Activated CD4-positive, alpha-beta T cell treated with anti-CD3 and anti-CD28 coated beads, Interleukin-2, amount 50 U/mL, for 16 hours (primary cell): ENCODE measurements around the gene CAPN13.
A peak's percentile ranks its signal among the peaks of the same experiment; 100 is the strongest.

Experiments
- DNase-seq: peaks from one replicate; pipeline ENCODE4 v3.0.0-alpha.2; 2020

CAPN13 gene

DNA sequence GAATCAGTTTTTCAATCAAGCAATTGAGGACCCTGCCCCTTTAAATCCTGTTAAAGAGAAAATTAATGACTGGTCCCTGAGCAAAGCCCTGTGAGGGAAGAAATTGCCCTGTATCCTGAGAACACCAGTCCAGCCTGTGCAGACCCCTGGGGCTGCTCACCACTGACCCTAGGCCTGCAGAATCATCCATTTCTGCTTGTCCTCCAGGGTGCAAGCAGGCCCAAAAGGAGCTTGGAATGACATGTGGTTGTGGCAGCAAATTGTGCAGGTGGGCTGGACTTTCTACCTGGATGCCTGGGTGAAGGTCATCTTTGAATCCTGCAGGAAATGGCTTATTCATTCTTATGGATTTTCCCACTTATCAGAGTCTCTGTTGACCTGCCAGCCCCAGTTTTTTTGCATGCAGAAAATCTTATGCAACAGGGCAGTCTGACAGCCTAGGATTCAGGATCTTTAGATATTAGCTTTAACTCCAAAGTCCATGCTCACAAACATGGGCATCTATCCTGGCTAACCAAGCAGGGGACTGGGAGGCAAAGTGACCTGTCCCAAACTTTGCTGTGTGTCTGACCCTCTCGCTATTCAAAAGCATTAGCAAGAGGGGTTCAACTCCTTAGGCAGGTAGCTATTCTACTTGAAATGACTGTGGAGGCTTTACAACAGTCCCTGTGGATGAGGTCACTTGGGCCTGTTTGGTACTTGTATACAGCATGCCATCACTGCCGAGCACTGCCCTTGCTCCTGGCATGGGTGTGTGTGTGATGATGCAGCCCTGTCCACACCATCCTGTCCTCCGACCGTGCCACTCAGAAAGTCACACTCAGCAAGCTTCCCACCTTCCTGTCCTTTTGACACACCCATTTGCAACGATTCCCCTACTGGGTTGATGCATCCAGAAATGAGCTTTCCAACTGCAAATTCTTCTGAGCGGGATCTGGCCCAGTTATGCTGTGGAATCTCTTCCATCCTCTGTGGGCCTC is 85.3 kb downstream of the CAPN13 start:
- no peak for DNase-seq

DNA sequence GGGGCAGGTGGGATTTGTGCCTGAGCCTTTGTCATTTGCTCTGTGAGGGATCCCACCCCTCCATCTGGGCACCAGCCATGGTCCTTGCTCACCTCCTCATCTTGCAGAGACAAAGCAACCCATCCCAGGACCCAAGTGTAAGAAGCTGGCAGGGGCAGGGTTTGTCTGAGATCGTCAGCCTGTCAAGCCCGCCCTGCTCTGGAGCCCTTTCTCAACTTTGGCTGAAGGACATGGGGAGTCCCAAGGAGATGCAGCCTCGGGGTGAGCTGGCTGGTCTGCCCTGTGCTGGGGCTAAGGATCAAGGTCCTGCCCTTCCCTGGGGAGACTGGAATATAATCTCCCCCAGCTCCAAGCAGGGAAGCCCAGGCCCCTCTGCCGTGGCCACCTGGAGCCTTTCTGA is 86.0 kb downstream of the CAPN13 start:
- no peak for DNase-seq

DNA sequence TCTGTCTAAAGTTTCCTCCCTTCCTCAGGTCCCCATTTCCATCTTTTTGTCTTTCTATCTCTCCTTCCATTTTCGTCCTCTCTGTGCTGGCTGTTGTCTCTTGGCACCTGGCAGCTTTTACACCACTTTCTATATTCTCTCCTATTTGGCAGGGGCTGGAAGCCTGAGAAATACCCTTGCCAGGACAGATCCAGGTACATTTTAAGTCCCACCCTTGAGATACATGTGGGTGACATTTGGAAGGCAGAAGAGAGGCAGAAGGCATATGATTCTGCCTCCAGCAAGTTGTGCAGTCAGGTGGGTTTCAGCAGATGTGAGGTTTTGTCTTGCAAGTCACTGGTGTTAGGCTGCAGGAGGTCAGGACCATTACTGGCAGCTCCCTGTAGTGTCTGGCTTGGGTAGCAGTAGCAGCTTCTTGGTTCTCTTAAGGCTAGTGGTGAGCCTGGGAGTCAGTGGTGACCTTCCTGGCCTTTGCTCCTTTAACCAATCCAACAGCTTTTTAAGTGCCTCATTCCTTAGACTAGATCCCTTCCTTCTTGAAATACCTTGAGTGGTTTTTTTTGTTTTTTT is 90.1 kb downstream of the CAPN13 start:
- DNase-seq, result no peak

DNA sequence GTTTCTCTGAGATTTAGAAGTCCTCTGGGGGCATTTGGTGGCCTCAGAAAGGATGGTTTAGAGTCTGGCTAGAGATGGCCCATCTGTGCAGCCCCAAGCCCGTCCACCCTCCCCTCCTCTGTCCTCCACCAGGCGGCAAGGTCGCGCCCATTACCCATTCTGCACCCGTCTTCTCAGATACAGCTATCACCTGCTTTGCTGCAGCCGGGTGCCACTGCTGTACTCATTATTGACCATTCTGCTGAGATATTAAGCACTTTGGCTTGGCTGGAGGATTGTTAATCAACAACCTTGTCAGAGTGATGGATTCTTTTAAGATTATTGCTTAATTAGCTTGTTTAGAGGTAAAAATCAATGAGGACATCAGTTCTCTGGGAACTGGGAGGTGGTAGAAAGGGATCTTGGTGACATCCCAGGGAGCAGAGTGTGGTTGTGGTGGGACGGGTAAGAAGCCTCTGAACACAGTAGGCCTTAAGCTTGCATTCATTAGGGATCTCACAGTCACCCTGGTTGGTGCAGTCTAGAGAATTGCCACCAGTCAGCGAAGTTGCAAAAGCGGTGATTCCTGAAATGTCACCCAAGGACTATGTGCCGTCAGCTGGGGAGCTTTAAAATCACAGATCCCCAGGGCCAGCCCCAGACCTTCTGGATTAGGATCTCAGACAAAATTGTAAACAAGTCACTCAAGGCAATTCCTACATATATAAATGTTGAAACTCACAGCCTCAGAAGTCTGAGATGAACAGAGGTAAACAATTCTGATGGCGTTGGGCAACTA is 90.9 kb downstream of the CAPN13 start:
- no peak for DNase-seq

DNA sequence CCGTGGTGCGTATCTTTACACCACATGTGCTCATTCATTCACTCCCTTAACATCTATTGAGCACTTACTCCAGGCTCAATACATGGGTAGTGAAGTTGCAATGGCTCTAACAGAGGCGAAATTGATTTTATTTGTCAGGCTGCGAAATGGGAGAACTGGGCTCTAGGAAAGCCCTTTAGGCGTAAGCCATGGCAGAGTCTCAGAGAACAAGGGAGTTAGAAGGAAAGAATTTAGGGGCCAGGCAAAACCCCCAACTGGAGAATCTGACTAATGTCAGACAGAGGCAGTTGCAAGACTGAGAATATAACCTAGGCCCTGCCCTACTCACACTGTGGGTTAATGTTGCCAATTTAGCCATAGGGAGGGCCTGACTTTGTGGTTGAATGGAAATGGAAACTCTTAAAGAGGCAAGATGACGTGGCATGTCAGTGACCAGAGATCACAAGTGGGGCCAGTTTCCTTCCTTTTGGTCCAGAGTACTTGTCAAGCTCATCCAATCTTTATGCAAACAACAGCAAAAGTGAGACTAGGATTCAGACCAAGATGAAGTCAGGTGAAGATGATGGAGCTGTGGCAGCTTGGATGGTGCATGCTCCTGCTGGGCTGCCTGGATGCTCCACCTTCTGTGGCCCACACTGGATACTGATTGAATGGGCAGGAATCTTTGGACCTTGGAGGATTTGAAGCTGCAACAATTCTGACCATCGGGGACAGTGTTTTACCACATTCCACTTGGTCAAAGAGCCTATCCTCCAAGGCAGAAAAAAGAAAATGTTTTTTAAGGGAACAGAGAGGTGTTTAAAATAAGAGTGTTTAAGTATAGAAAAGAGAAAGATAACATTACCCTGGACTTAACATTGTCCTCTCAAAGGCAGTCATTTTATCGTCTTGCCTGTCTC is 92.2 kb downstream of the CAPN13 start:
- peak; percentile 60 for DNase-seq

DNA sequence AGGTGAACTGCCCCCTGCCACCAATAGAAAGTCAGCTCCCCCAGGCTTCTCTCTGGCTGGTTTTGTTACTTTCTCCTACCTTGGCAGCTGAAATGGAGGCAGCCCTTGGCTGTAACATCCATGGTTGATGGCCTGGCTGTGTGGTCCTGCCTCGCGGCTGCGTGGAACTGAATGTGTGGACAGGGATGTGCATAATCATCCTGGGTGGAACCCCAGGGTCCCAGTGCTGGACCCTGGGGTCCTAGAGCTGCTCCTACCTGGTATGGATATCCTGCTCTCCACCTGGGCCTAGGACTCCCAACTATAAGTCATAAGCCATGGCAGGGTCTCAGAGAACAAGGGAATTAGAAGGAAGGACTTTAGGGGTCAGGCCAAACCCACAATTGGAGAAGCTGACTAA is 93.5 kb downstream of the CAPN13 start:
- DNase-seq, result no peak

DNA sequence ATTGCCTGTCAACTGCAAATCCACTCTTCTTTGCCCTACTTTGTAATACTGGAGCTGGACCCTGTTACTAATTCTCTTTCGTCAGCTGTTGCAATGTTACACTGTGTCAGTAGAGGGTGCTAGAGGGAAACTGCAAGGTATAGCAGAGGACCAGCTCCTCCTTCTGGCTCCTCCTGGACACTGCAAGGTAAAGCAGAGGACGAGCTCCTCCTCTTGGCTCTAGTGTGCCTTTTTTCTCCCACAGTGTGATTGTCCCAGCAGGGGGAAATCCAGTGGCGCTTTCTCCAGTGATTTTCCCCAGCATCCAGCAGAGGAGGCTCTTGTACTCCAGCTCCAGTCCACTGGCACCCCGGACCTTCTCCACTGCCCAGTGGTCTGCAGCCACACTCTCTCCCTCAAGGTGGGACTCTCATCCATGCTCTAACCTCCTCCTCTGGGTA is 95.6 kb downstream of the CAPN13 start:
- DNase-seq, result peak; percentile 93

DNA sequence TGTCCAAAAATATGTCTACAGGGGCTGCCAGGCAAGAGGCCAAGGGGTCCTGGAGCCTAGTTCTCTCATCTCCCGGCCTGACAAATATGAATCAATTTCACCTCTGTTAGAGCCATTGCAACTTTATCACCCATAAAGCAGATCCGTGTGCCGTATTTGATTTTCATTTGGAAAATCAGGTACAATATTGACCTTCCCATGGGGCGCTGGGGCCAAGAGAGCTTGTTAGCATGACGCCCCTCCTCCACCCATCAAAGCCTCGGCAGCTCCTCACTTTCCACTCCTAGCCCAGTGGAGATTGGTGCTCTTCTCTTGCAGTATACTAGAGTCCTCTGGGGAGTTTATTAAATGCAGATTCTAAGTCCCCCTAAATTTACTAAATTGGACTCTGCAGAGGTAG is 96.8 kb downstream of the CAPN13 start:
- DNase-seq, result no peak

DNA sequence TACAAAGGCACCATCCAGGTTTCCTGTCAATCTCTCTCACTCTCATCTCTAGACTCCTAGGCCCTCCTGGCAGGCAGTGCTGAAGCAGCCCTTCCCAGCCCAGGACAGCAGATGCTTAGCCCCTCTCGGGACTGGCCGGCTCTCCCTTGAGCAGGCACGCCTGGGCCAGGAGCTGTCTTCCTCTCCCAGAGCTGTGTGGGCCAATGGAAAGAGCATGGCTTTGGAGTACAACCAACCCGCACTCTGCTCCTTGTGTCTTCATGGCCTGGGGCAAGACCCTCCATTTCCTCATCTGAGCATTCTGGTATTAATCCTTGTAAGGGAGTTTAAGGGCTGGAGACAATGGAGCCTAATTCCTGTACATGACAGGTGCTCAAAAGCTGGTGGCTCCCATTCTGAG is 97.2 kb downstream of the CAPN13 start:
- no peak for DNase-seq

DNA sequence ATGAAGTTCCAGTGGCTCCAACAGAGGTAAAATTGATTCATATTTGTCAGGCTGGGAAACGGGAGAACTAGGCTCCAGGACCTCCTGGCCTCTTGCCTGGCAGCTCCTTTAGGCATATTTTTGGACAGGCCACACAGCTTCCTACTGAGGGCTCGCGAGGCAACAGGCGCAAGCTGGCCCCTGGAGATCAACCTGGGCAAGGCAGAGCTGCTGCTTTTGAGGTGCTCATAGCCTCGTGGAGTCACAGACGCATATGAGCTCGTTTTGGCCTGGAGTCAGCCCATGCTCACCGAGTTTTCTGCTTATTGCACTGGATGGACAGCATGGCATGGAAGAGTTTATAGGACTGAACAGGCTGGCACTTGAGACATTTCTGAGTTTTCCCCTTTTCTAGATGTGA is 97.7 kb downstream of the CAPN13 start:
- DNase-seq, result no peak

DNA sequence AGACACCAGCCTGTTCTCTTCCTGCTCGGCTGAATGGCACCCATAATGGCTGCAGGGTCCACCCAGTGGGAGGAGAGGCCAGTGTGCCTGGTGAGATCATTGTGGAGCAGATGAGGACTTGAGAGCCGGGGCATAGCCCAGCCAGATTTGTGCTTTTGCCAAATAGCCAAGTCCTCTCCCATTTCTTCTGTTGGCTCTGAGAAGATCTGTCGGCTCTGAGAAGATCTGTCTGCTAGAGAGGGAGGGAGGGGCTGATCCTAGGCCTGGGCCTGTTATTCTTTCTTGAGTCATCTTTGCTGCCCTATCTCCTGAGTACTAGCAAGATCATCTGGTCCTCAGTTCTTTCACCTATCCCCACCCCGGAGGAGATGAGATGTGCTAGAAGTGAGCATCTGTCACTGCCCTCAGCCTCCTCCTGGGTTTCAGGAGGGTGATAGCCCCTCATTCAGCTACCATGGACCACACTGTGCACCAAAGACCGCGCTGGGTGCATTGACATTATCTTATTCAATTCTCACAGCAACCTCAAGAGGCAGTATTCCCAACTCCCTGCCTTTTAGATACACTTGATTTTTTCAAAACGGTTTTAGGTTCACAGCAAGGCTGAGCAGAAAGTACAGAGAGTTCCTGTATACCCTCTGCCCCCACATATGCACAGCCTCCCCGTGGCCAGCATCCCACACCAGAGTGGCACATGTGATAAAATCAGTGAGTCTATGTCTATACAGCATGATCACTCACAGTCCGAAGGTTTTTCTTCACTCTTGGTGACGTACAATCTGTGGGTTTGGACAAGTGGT is 98.6 kb downstream of the CAPN13 start:
- DNase-seq, result no peak

DNA sequence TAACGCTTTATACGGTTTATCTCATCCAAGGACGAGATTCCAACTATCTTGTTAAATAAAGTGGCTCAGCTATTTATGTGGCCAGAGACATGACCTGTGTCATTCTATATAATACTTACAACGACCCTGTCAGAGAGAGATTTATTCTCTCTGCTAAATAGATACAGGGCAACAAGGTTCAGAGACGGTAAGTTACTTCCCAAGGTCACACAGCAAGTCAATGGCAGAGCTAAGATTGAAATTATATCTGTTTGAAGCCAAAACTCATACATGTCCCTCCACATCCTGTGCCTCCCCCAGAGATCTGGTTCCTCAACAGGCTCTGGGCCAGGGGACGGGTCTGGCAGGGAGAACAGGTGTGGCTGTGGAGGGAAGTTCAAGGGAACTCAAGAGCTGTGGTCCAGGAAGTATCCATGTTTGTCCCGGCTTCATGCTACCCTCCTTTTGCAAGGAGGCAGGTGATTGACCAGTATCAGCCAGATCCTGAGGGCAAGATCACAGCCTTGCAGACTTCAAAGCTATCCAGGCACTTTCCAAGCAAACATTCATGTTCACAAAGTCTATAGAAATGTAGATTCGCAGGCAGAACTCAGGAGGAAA is 99.8 kb downstream of the CAPN13 start:
- DNase-seq, result no peak

DNA sequence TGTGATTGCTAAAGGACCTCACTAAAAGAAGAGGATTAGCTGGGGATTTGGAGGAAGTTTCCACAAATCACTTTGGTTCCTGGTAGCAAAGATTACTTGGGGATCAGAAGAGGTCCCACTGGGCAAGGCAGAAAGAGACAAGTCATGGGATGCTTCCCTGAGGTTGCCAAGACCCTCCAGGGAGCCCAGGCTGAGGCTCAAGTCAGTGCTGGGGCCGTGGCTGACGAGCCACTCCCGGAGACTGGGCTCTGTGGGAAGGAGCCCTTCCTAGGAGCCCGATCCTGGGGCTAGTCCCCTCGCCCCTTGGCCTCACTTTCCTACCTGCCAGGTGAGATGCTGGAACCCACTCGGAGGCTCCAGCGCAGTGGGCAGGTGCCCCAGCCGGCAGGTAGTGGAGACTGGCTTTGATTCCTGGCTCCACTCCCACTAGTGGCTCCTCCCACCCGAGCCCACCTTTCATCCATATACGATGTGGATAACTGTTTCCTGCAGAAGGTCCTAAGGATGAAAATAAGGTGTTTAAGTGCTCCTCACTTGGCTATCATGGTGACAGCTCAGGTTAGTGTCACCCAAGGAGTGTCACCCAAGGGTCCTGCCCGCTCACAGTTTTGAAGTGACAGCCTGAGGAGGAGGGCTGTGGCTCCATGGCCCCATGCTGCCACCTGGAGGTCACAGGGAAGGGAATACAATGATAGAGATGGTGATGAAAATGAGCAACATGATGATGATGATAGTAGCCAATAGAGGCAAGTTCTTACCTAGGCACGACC is 100.5 kb downstream of the CAPN13 start:
- DNase-seq, result peak; percentile 69

DNA sequence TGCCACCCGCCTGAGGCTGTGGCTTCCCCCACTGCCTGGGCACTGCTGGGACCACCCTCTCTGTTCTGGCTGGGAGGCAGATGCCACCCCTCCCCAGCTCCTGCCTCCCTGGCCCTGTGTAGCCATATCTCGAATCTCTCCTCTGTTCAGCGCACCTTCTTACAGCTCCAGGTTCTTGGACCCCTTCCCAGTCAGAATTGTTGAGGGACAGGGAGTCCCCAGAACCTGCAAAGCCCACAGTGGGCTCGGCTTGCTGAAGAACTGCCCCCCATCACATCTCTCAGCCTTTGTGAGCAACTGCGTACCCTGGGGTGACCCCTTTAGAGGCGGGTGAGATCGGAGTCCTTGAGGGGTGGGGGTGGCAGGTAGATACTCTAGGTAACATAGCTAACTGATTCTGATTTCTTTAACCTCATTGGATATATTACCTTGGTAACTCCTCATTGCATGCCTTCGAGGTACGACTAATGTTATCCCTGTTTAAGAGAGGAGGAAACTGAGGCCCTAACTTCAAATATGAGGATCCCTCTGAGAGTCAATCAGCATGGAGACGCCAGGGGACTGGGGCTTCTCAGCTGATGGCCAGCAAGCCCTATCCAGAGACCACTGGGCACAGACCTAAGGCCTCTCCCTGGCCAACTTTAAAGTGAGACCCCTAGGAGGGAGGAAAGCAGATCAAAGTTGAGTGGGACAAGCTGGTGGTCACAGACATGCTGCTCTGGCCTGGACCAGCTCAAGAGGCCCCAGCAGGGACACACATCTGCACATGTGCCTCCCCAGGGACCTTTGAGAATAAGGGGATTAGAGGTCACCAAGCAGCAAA is 101.3 kb downstream of the CAPN13 start:
- no peak for DNase-seq

DNA sequence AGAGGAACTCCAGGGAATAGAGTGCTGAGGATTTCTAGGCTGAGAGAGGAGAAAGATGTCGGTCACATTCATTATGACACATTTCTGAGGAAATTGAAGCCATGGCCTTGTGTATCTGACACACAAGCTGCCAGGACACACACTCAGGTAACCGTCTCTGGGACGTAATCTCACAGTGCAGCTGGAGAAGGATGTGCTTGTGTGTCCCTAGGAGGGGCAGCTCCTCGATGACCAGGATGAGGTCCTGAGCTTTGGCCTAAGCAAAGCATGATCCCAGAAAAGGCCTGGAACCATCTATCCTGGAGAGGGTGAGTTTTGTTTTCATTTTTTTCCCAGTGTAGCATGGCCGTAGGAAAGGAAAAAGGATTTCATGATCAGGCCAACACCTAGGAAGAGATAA is 102.2 kb downstream of the CAPN13 start:
- DNase-seq, result no peak

DNA sequence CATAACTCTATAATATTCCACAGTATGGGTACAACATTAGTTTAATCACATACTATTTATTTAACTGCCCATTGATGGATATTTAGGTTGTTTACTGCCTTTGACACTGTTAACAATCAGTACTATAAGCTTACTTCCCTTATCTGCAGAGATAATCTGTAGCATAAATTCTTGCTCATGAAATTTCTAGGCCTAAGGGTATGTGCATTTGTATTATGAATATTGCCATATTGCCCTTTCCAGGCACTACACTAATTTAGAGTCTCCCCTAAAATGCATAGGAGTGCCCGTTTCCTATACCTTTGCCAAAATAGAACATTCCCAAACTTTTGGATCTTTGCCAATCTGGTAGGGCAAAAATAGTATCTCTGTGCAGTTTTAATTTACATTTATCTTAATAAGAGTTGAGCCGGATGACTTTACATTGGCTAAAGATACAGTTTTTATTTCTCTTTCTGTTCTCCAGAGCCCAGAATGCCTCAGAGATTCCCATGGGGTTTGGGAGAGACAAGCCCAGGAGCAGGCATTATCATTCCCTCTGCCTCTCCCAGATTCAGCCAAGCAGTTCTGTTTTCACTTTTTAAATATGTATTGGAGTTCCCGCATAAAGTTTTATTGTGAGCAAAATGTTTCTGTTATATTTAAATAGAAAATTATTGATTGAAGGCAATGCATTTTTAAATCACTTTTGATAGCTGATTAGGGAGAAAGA is 102.8 kb downstream of the CAPN13 start:
- no peak for DNase-seq

DNA sequence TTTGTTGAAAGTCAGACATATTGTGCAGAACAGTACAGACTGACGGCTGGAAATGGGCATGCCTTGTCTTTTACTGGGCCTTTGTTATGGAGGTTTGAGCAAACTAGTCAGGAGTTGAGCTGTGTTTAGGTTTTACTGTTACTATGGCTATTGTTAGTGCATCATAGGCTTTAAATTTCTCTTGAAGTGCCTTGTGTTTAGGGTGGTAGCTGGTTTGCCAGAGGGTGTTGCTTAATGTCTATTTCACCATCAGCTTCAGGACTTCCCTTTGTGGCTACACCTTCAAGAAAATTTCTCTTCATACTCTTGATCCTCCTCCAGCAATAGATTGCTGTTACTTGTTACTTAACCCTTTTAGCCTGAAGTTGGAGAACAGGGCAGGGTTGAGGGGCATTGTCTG is 104.6 kb downstream of the CAPN13 start:
- no peak for DNase-seq

DNA sequence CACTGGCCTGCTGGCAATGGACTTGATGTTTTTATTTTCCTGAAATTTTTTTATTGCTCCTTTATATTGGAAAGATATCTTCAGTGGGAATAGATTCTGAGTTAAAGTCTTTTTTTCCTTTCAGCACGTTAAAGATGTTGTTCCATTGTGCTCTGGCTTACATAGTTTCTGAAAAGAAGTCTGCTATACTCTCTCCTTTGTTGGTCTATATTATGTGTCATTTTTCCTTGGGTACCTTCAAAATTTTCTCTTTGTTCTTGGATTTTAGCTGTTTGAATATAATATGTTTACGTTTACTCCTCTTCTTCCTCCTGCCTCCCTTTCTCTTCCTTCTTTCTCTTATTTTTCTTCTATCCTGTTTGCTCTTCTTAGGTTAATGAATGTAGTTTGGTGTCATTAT is 105.5 kb downstream of the CAPN13 start:
- no peak for DNase-seq
